Measurements from ENCODE around the gene BEND2. TPM values are rescaled to one million over a fixed set of nuclear protein-coding genes. Genes with fewer than 3 reads are reported as not detected.

The BEND2 gene
- total RNA-seq, 1 experiment from 2014 or later: not detected

DNA sequence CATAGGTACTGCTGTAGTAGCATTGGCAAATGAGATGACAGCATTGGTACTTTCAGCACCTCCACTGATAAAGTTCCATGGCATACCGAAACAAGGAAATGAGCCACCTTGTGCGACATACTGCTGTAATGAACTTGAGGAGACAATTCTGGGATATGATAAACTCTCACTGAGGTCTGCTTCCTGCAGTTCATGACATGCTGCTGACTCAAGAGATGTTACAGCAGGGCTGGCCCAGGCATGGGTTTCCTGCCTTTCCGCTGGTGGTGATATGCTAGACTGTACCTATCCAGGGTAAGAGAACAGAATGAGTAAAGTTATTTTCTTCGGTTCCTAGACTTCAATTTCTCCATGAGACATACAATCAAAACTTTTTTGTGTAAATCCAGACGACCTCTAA is 17.1 kb downstream of the BEND2 start:
- Mint-ChIP-seq H3K27ac (ENCODE audit: low read depth, unreplicated experiment) (no peak overlapping the region), H3K9me3 (ENCODE audit: unreplicated experiment) (no peaks in the 10 kb centered on the region), H3K4me1 (ENCODE audit: insufficient read depth, unreplicated experiment) (no peaks in the 10 kb centered on the region), H3K4me3 (ENCODE audit: unreplicated experiment) (no peak overlapping the region), H3K36me3 (ENCODE audit: insufficient read depth, unreplicated experiment) (no peaks in the 10 kb centered on the region), H3K27me3 (ENCODE audit: insufficient read depth, unreplicated experiment) (peaks cover 20% of the 10 kb centered on the region)
- BruUV-seq (replicated peaks): no TSS peak
- intact Hi-C loops (cut with micrococcal nuclease): no loop called here
- TF ChIP-seq, protein P1, sequence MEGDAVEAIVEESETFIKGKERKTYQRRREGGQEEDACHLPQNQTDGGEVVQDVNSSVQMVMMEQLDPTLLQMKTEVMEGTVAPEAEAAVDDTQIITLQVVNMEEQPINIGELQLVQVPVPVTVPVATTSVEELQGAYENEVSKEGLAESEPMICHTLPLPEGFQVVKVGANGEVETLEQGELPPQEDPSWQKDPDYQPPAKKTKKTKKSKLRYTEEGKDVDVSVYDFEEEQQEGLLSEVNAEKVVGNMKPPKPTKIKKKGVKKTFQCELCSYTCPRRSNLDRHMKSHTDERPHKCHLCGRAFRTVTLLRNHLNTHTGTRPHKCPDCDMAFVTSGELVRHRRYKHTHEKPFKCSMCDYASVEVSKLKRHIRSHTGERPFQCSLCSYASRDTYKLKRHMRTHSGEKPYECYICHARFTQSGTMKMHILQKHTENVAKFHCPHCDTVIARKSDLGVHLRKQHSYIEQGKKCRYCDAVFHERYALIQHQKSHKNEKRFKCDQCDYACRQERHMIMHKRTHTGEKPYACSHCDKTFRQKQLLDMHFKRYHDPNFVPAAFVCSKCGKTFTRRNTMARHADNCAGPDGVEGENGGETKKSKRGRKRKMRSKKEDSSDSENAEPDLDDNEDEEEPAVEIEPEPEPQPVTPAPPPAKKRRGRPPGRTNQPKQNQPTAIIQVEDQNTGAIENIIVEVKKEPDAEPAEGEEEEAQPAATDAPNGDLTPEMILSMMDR (IDR thresholded peaks at IDR 0.05; ENCODE audit: unreplicated experiment): no peak
- ChIA-PET POLR2A (no interaction called here), CTCF (no interaction called here)
- no peak for DNase-seq (ENCODE audit: unreplicated experiment)

DNA sequence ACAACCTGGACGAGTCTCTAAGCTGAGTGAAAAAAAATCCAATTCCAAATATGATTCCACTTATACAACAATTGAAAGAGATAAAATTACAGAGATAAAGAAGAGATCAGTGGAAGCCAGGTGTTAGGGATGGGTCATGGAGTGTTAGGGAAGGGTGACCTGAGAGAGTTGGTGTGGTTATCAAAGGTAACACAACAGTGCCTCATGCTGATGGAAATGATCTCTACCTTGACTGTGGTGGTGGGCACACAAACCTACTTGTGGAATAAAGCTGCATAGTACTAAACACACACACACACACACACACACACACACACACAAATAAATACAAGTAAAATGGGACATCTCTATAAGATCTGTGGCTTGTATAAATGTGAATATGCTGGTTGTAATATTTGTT is 26.0 kb downstream of the BEND2 start:
- Mint-ChIP-seq H3K4me1 (ENCODE audit: insufficient read depth, unreplicated experiment) (no peaks in the 10 kb centered on the region), H3K9me3 (ENCODE audit: unreplicated experiment) (peaks cover 9% of the 10 kb centered on the region), H3K36me3 (ENCODE audit: insufficient read depth, unreplicated experiment) (no peaks in the 10 kb centered on the region), H3K27ac (ENCODE audit: low read depth, unreplicated experiment) (no peak overlapping the region), H3K4me3 (ENCODE audit: unreplicated experiment) (no peak overlapping the region), H3K27me3 (ENCODE audit: insufficient read depth, unreplicated experiment) (peaks cover 37% of the 10 kb centered on the region)
- ChIA-PET CTCF (interaction anchor here (0.6 kb wide), 1 partner anchor 39 kb away, joined by 3 read pairs; no protein-coding TSS in a partner anchor), POLR2A (no interaction called here)
- DNase-seq (ENCODE audit: unreplicated experiment): no peak
- BruUV-seq (replicated peaks): no TSS peak
- intact Hi-C loops (cut with micrococcal nuclease): no loop called here
- TF ChIP-seq, protein P1 (IDR thresholded peaks at IDR 0.05; ENCODE audit: unreplicated experiment): no peak

DNA sequence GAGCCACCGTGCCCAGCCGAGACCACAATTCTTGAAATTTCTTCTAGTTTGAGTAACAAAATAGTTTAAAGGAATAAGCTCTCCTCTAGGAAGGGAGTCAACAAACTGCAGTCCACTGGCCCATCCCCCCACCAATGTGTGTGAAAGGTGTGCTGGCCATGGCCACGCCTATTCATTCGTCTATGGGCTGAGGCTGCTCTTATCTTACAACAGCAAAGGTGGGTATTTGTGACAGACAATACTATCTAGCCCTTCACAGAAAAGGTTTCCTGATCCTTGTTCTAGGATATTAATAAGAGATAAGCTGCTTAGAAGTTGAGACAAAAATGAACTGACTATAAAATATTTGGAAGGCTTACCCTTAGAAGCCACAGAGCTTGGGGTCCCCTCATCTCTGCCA is 41.2 kb downstream of the BEND2 start:
- intact Hi-C loops (cut with micrococcal nuclease): no loop called here
- no peaks in the 10 kb centered on the region for H3K4me1 Mint-ChIP-seq (ENCODE audit: insufficient read depth, unreplicated experiment)
- ChIA-PET POLR2A (no interaction called here), CTCF (interaction anchor here (1.1 to 1.3 kb wide), 2 partner anchors 9 to 13 kb away, joined by 3 read pairs; no protein-coding TSS in a partner anchor)
- TF ChIP-seq, protein P1 (IDR thresholded peaks at IDR 0.05; ENCODE audit: unreplicated experiment): no peak
- peaks cover 24% of the 10 kb centered on the region for H3K27me3 Mint-ChIP-seq (ENCODE audit: insufficient read depth, unreplicated experiment)
- DNase-seq (ENCODE audit: unreplicated experiment): no peak
- H3K4me3 Mint-ChIP-seq (ENCODE audit: unreplicated experiment): no peak overlapping the region
- H3K9me3 Mint-ChIP-seq (ENCODE audit: unreplicated experiment): no peaks in the 10 kb centered on the region
- no peak overlapping the region for H3K27ac Mint-ChIP-seq (ENCODE audit: low read depth, unreplicated experiment)
- H3K36me3 Mint-ChIP-seq (ENCODE audit: insufficient read depth, unreplicated experiment): no peaks in the 10 kb centered on the region
- BruUV-seq (replicated peaks): no TSS peak

DNA sequence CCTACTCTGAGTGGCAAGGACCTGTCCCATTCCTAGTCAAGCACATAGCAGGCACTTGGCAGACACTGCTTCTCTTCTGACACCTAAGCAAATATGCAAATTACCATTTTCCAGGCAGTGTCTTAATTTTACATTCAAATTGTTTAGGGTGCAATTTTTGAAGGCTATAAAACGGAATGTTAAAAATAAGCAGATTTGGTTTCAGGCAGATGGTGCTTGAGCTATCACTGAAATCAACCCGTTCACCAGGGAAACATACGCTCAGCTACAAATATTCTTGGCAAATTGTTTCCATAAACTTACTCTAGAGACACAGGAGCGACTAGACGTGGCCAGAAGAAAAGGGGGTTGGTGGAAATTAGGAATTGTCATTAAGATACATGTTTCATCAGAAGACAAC is 45.7 kb downstream of the BEND2 start:
- ChIA-PET POLR2A (no interaction called here), CTCF (no interaction called here)
- H3K27me3 Mint-ChIP-seq (ENCODE audit: insufficient read depth, unreplicated experiment): peaks cover 24% of the 10 kb centered on the region
- TF ChIP-seq, protein P1 (IDR thresholded peaks at IDR 0.05; ENCODE audit: unreplicated experiment): no peak
- no peaks in the 10 kb centered on the region for H3K36me3 Mint-ChIP-seq (ENCODE audit: insufficient read depth, unreplicated experiment)
- intact Hi-C loops (cut with micrococcal nuclease): no loop called here
- H3K9me3 Mint-ChIP-seq (ENCODE audit: unreplicated experiment): peaks cover 6% of the 10 kb centered on the region
- BruUV-seq (replicated peaks): no TSS peak
- DNase-seq (ENCODE audit: unreplicated experiment): no peak
- H3K4me1 Mint-ChIP-seq (ENCODE audit: insufficient read depth, unreplicated experiment): no peaks in the 10 kb centered on the region
- no peak overlapping the region for H3K4me3 Mint-ChIP-seq (ENCODE audit: unreplicated experiment)
- H3K27ac Mint-ChIP-seq (ENCODE audit: low read depth, unreplicated experiment): no peak overlapping the region

Data from MCF 10A (cell line).